HepG2 (cell line): ENCODE results near the gene TCFL5. TPM values are rescaled to one million over a fixed set of nuclear protein-coding genes. Genes with fewer than 3 reads are reported as not detected.

Source experiments
- AGO2 ChIP-seq: fragments of 200-400 bp; formaldehyde crosslinking; optimal IDR thresholded peaks from 2 replicates; pipeline ENCODE3; 2017; ENCODE audit warnings: mild to moderate bottlenecking, low read depth, low read length, moderate library complexity
- BORCS8-MEF2B ChIP-seq: sonication (generic); formaldehyde crosslinking; IDR thresholded peaks from 2 replicates; pipeline ENCODE4 v1.8.0; 2022; ENCODE audit warnings: mild to moderate bottlenecking, missing genetic modification reagents
- CBX5 ChIP-seq: sonication (generic); formaldehyde crosslinking; IDR thresholded peaks from 2 replicates; pipeline ENCODE4 v1.4.0; 2020; ENCODE audit warnings: missing genetic modification reagents, borderline replicate concordance
- CERS6 ChIP-seq: sonication (generic); formaldehyde crosslinking; IDR thresholded peaks from 2 replicates; pipeline ENCODE4 v1.5.0; 2020; ENCODE audit warnings: missing genetic modification reagents
- GATA4 ChIP-seq: sonication (generic); IDR thresholded peaks from 2 replicates; pipeline ENCODE4 v1.6.1; 2016; ENCODE audit warnings: antibody characterized with exemption, low read depth, borderline replicate concordance
- HOXA5 ChIP-seq: sonication (generic); formaldehyde crosslinking; IDR thresholded peaks from 2 replicates; pipeline ENCODE4 v1.4.0; 2020; ENCODE audit warnings: missing genetic modification reagents
- NCOA5 ChIP-seq: sonication (generic); formaldehyde crosslinking; IDR thresholded peaks from 2 replicates; pipeline ENCODE4 v1.4.0; 2020; ENCODE audit warnings: missing genetic modification reagents
- RFX3 ChIP-seq: IDR thresholded peaks from 2 replicates; pipeline ENCODE4 v1.6.1; 2016; ENCODE audit warnings: missing biosample characterization, missing genetic modification reagents
- SALL2 ChIP-seq: sonication (generic); formaldehyde crosslinking; IDR thresholded peaks from 2 replicates; pipeline ENCODE4 v1.8.1; 2023; ENCODE audit warnings: mild to moderate bottlenecking, missing genetic modification reagents, inconsistent platforms
- SRF ChIP-seq: IDR thresholded peaks from 2 replicates; pipeline ENCODE4 v1.6.1; 2011; ENCODE audit warnings: mild to moderate bottlenecking, low read depth, low read length, moderate library complexity
- THYN1 ChIP-seq: sonication (generic); formaldehyde crosslinking; IDR thresholded peaks from 2 replicates; pipeline ENCODE4 v1.8.1; 2023; ENCODE audit warnings: low read depth, mild to moderate bottlenecking, moderate library complexity, missing genetic modification reagents, borderline replicate concordance
- ZBTB49 ChIP-seq: sonication (generic); formaldehyde crosslinking; IDR thresholded peaks from 2 replicates; pipeline ENCODE4 v1.4.0; 2020; ENCODE audit warnings: missing genetic modification reagents, borderline replicate concordance
- ZEB1 ChIP-seq: IDR thresholded peaks from 2 replicates; pipeline ENCODE4 v1.6.1; 2012; ENCODE audit warnings: mild to moderate bottlenecking, low read depth, inconsistent platforms; ENCODE audit not compliant: insufficient replicate concordance
- ZFP1 ChIP-seq: IDR thresholded peaks from 2 replicates; pipeline ENCODE4 v1.6.1; 2016
- ZFP62 ChIP-seq: sonication (generic); formaldehyde crosslinking; IDR thresholded peaks from 2 replicates; pipeline ENCODE4 v1.4.0; 2020; ENCODE audit warnings: missing genetic modification reagents
- ZNF124 ChIP-seq: sonication (generic); formaldehyde crosslinking; IDR thresholded peaks from 2 replicates; pipeline ENCODE4 v1.4.0; 2020; ENCODE audit warnings: missing genetic modification reagents
- ZNF296 ChIP-seq: sonication (generic); formaldehyde crosslinking; conservative IDR thresholded peaks from 2 replicates; pipeline ENCODE4 v1.5.0; 2020; ENCODE audit warnings: mild to moderate bottlenecking, missing genetic modification reagents
- ZNF484 ChIP-seq: sonication (generic); formaldehyde crosslinking; IDR thresholded peaks from 2 replicates; pipeline ENCODE4 v1.5.1; 2020; ENCODE audit warnings: mild to moderate bottlenecking, low read depth, missing genetic modification reagents, borderline replicate concordance
- ZNF552 ChIP-seq: sonication (generic); formaldehyde crosslinking; IDR thresholded peaks from 2 replicates; pipeline ENCODE4 v1.9.0; 2022; ENCODE audit warnings: missing genetic modification reagents, mild to moderate bottlenecking, borderline replicate concordance
- ZNF768 ChIP-seq: sonication (generic); formaldehyde crosslinking; IDR thresholded peaks from 2 replicates; pipeline ENCODE4 v1.4.0; 2020; ENCODE audit warnings: missing genetic modification reagents
- ZNF850 ChIP-seq: sonication (generic); formaldehyde crosslinking; conservative IDR thresholded peaks from 2 replicates; pipeline ENCODE4 v1.9.0; 2021; ENCODE audit warnings: mild to moderate bottlenecking, missing genetic modification reagents
- polyA plus RNA-seq, 8 experiments: library from polyadenylated mRNA; depleted of rRNA in 3 of 8; stranded (reverse) in 7 of 8; unstranded in 1 of 8; fragments of >200 nt; fragmentation: Illumina TruSeq in 4 of 8; extraction: Trizol in 4 of 8; gene quantifications; 2 replicates each; pipeline versions ENCODE4 v1.2.1 to v1.2.3, GENCODE V29; 2011 to 2016; ENCODE audit warnings: low read depth in 4 of 8, missing spikeins in 1 of 8, mixed read lengths in 1 of 8; ENCODE audit not compliant: insufficient read depth in 1 of 8
- total RNA-seq, 5 experiments: library from RNA; depleted of rRNA; stranded (reverse); fragments of >200 nt; fragmentation: Illumina TruSeq; extraction: Trizol; gene quantifications; 2 replicates each; pipeline ENCODE4 v1.2.3, GENCODE V29; 2016; ENCODE audit warnings: low read depth in 1 of 5
- TF ChIP-seq, protein P1 (sequence below): sonication (generic); formaldehyde crosslinking; IDR thresholded peaks from 2 replicates; pipeline ENCODE4 v1.4.0; 2020; ENCODE audit warnings: mild to moderate bottlenecking, missing genetic modification reagents
- TF ChIP-seq, protein P2 (sequence below): sonication (generic); formaldehyde crosslinking; IDR thresholded peaks from 2 replicates; pipeline ENCODE4 v1.8.1; 2023; ENCODE audit warnings: mild to moderate bottlenecking, moderate library complexity, missing genetic modification reagents

TCFL5 gene
- total and polyA plus RNA-seq, 2 of the 13 experiments (the other 11 are each of a cell fraction or from before 2014, with no cell fraction given) = 14.8 to 20.0 TPM

- peak; percentile 86 for TF ChIP-seq HOXA5 (CRISPR knock-in tag)
- 0 out of 2 replicates have a peak, but pooled peaks have one; percentile 12 for TF ChIP-seq BORCS8-MEF2B (CRISPR knock-in tag)
- peak; percentile 39 for TF ChIP-seq ZNF768 (CRISPR knock-in tag)
- no peak for TF ChIP-seq THYN1 (CRISPR knock-in tag)
- TF ChIP-seq ZNF296 = no peak
- TF ChIP-seq ZEB1 = no peak
- peak; percentile 89; the same call in 1 of the 2 replicates for TF ChIP-seq CBX5 (CRISPR knock-in tag)
- 0 out of 2 replicates have a peak, but pooled peaks have one; percentile 21 for TF ChIP-seq GATA4
- TF ChIP-seq ZNF124 (CRISPR knock-in tag) = peak; percentile 90; the same call in 1 of the 2 replicates
- TF ChIP-seq NCOA5 (CRISPR knock-in tag) = no peak
- TF ChIP-seq ZFP62 = no peak
- no peak for TF ChIP-seq ZNF484 (CRISPR knock-in tag)
- TF ChIP-seq ZNF850 (CRISPR knock-in tag) = no peak
- TF ChIP-seq ZFP1 (CRISPR knock-in tag) = 0 out of 2 replicates have a peak, but pooled peaks have one; percentile 71
- TF ChIP-seq ZNF552 (CRISPR knock-in tag) = peak; percentile 76
- TF ChIP-seq SALL2 (CRISPR knock-in tag) = peak; percentile 77; the same call in 1 of the 2 replicates
- TF ChIP-seq AGO2 = no peak
- TF ChIP-seq RFX3 = no peak
- TF ChIP-seq, protein P1, sequence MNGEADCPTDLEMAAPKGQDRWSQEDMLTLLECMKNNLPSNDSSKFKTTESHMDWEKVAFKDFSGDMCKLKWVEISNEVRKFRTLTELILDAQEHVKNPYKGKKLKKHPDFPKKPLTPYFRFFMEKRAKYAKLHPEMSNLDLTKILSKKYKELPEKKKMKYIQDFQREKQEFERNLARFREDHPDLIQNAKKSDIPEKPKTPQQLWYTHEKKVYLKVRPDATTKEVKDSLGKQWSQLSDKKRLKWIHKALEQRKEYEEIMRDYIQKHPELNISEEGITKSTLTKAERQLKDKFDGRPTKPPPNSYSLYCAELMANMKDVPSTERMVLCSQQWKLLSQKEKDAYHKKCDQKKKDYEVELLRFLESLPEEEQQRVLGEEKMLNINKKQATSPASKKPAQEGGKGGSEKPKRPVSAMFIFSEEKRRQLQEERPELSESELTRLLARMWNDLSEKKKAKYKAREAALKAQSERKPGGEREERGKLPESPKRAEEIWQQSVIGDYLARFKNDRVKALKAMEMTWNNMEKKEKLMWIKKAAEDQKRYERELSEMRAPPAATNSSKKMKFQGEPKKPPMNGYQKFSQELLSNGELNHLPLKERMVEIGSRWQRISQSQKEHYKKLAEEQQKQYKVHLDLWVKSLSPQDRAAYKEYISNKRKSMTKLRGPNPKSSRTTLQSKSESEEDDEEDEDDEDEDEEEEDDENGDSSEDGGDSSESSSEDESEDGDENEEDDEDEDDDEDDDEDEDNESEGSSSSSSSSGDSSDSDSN (CRISPR knock-in tag) = peak; percentile 79
- TF ChIP-seq CERS6 = no peak
- TF ChIP-seq ZBTB49 (CRISPR knock-in tag) = no peak
- TF ChIP-seq, protein P2, sequence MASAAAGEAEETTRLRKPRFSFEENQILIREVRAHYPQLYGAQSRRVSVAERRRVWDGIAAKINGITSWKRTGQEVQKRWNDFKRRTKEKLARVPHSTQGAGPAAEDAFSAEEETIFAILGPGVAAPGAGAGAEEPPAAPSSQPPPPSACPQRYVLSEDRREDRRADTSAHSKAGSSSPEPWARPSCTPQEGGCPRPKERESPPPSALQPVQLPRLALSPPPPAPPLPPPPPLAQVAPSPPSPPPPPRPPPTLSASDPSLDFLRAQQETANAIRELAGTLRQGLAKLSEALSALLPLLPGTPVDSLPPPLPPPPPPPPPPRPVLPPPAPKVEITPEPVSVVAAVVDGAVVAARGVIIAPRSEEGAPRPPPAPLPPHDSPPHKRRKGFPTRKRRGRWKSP (CRISPR knock-in tag) = no peak
- 0 out of 2 replicates have a peak, but pooled peaks have one; percentile 30 for TF ChIP-seq SRF
Observed at GRCh38 chr20:62791301-62792181, 70.1 kb downstream of the TCFL5 start (continued).
